Lung (tissue), 12 donors: Measurements from ENCODE around the gene ZSWIM3. TPM values are rescaled to one million over a fixed set of nuclear protein-coding genes. Genes with fewer than 3 reads are reported as not detected.

ENCODE experiments used
- ATAC-seq: fragments of 200-7000 bp; cut with Tn5 transposase; one replicate; pipeline ENCODE4 v1.9.1; 2020; ENCODE audit warnings: moderate number of reproducible peaks; ENCODE audit not compliant: insufficient read depth, low FRiP score
- DNase-seq, 3 donors: peaks; one replicate each; pipeline ENCODE4 v3.0.0-alpha.2; 2013 to 2017
- H3K27ac ChIP-seq, 2 donors: one replicate each; pipeline ENCODE4 v1.5.1; 2013; ENCODE audit warnings: mild to moderate bottlenecking in 2 of 2, moderate library complexity in 2 of 2, control low read depth in 1 of 2, inconsistent platforms in 1 of 2, low read depth in 1 of 2, low read length in 1 of 2
- H3K27me3 ChIP-seq, 3 donors: one replicate each; pipeline ENCODE4 v1.5.1; 2013; ENCODE audit warnings: low read length in 2 of 3; ENCODE audit not compliant: control insufficient read depth in 3 of 3, insufficient read depth in 3 of 3
- H3K36me3 ChIP-seq, 4 donors: one replicate each; pipeline ENCODE4 v1.5.1; 2013; ENCODE audit warnings: low read length in 4 of 4, mild to moderate bottlenecking in 1 of 4, moderate library complexity in 1 of 4; ENCODE audit not compliant: control insufficient read depth in 4 of 4, insufficient read depth in 4 of 4
- H3K4me1 ChIP-seq, 5 donors: one replicate each; pipeline ENCODE4 v1.5.1; 2013; ENCODE audit warnings: low read length in 5 of 5, mild to moderate bottlenecking in 2 of 5, moderate library complexity in 1 of 5; ENCODE audit not compliant: control insufficient read depth in 5 of 5, insufficient read depth in 5 of 5
- H3K4me3 ChIP-seq: one replicate; pipeline ENCODE4 v1.5.1; 2013; ENCODE audit warnings: mild to moderate bottlenecking, control low read depth, moderate library complexity
- H3K9ac ChIP-seq, 2 donors: one replicate each; pipeline ENCODE4 v1.5.1; 2013; ENCODE audit warnings: low read length in 2 of 2, control low read depth in 1 of 2; ENCODE audit not compliant: insufficient read depth in 1 of 2
- H3K9me3 ChIP-seq, 4 donors: one replicate each; pipeline ENCODE4 v1.5.1; 2013; ENCODE audit warnings: low read length in 3 of 4, mild to moderate bottlenecking in 1 of 4, moderate library complexity in 1 of 4; ENCODE audit not compliant: control insufficient read depth in 4 of 4, insufficient read depth in 3 of 4
- WGBS, 2 donors: extraction: QIAGEN DNeasy Blood & Tissue Kit; methylation state at CpG; one replicate each; pipeline ENCODE4 v1.1.7; 2013; 5-methylcytosine and 5-hydroxymethylcytosine counted together
- polyA plus RNA-seq, 2 donors: library from polyadenylated mRNA; stranded (reverse); fragments of 200-250 nt; gene quantifications; one replicate each; pipeline ENCODE4 v1.2.1, GENCODE V29; 2013
- total RNA-seq, 2 donors: library from RNA; depleted of rRNA in 1 of 2; stranded (reverse); fragments of >200 nt in 1 of 2; gene quantifications; one replicate each; pipeline ENCODE4 v1.2.1, GENCODE V29; 2014 to 2021
- TF ChIP-seq, protein P1 (sequence below): IDR thresholded peaks from 2 replicates; pipeline ENCODE4 v1.5.1; 2012; ENCODE audit warnings: mild to moderate bottlenecking; ENCODE audit errors: control extremely low read depth, extremely low read depth
- donor health status: control.
- donor health status: control.
- donor health status: Bipolar disorder and iron deficiency.
- donor health status: healthy.
- donor health status: DM: yes; HTN: yes; CAD: no.

The ZSWIM3 gene
- total and polyA plus RNA-seq, 4 donors: 1.7 to 5.2 (median 3.4) TPM

DNA sequence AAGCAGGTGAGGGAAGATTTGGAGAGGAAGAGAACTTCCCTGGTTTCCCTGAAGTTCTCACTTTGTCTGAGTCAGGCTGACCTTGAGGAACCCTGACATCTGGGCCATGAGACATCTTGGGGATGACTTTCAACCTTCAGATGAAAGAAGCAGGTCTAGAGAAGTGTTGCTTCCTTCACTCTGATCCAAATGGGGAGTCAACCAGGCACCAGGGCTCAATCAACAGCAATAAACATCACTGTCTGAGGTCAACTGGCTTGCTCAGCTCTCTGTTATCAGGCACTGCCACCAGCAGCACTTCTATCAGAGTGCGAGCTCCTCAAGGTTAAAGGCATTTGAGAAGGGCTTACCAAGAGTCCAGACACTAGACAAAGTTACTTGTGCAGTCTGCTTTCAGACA is 6.5 kb upstream of the ZSWIM3 start:
- H3K27me3 ChIP-seq: no peaks in the 10 kb centered on the region
- ATAC-seq (no peak), DNase-seq (no peak)
- TF ChIP-seq, protein P1, sequence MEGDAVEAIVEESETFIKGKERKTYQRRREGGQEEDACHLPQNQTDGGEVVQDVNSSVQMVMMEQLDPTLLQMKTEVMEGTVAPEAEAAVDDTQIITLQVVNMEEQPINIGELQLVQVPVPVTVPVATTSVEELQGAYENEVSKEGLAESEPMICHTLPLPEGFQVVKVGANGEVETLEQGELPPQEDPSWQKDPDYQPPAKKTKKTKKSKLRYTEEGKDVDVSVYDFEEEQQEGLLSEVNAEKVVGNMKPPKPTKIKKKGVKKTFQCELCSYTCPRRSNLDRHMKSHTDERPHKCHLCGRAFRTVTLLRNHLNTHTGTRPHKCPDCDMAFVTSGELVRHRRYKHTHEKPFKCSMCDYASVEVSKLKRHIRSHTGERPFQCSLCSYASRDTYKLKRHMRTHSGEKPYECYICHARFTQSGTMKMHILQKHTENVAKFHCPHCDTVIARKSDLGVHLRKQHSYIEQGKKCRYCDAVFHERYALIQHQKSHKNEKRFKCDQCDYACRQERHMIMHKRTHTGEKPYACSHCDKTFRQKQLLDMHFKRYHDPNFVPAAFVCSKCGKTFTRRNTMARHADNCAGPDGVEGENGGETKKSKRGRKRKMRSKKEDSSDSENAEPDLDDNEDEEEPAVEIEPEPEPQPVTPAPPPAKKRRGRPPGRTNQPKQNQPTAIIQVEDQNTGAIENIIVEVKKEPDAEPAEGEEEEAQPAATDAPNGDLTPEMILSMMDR: no peak
- H3K4me3 ChIP-seq: no peak overlapping the region
- H3K9ac ChIP-seq: no peak overlapping the region
- H3K9me3 ChIP-seq: peaks cover 0 to 6% (median 0%) of the 10 kb centered on the region in 4 donors
- peaks cover 7 to 30% (median 15%) of the 10 kb centered on the region in 4 donors for H3K36me3 ChIP-seq
- H3K4me1 ChIP-seq: peaks cover 0 to 8% (median 3%) of the 10 kb centered on the region in 5 donors
- 45 to 93% methylated on average over 1 of the region's 1 CpG for WGBS, 2 donors
- H3K27ac ChIP-seq: no peak overlapping the region

DNA sequence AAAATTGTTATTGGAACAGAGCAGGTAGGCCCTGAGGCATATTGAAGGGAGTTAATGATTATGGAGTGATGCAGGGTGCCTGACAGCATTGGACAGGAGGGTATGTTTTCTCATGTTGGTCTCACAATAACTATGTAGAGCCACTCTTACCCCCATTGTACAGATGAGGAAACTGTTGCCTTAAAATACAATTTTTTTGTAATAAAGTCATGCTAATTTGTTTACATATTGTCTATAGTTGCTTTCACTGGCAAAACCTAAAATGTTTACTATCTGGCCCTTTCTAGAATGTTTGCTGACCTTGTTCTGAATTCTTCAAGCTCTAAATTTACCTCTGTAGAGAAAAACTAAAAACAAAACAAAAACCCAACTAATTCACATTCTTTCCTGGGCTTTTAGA is 5.9 kb upstream of the ZSWIM3 start:
- no peak for ATAC-seq
- TF ChIP-seq, protein P1: no peak
- Histone ChIP-seq H3K27me3 (no peaks in the 10 kb centered on the region), H3K36me3 (peaks cover 2 to 25% (median 14%) of the 10 kb centered on the region in 4 donors), H3K4me1 (peaks cover 0 to 12% (median 8%) of the 10 kb centered on the region in 5 donors), H3K4me3 (no peak overlapping the region), H3K9ac (no peak overlapping the region), H3K9me3 (peaks cover 0 to 6% (median 0%) of the 10 kb centered on the region in 4 donors), H3K27ac (no peak overlapping the region)
- no peak for DNase-seq

DNA sequence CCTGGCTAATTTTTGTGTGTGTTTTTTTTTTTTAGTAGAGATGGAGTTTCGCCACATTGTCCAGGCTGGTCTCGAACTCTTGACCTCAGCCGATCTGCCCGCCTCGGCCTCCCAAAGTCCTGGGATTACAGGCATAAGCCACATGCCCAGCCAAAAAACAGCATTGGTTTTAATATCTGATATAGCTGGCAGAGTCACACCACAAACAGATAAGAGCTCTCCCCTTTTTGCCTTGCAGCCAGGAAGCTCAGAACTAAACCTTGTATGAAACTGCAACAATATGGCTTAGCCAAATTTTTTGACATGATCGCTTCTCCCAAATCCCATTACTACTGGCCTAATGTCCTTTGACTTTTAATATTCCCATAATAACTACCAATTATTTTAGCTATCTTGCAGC is 5.1 kb upstream of the ZSWIM3 start:
- peaks cover 2 to 19% (median 14%) of the 10 kb centered on the region in 4 donors for H3K36me3 ChIP-seq
- TF ChIP-seq, protein P1: no peak
- no peak for DNase-seq

DNA sequence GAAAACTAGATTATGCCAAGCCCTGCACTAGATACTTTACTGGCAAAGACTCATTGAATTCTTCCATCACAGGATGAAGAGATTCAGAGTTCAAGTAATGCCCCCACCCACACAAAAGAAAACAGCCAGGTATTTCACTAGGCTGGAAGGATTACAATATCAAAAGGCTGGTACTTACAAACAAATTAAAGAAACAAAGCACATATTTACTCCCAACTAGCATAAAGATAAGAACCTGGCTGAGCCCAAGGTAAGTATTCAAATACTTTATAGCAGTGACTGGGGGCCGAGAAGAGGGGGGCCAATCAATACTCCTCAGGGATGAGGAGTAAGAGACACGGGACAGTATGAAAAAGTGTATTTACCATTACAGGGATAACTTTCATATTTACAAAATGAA is 3.9 kb upstream of the ZSWIM3 start:
- H3K9ac ChIP-seq: no peak overlapping the region
- no peak for ATAC-seq
- H3K4me1 ChIP-seq: peaks cover 0 to 19% (median 15%) of the 10 kb centered on the region in 5 donors
- 83 to 95% methylated on average over 2 of the region's 2 CpGs for WGBS, 2 donors
- H3K27me3 ChIP-seq: no peaks in the 10 kb centered on the region
- no peak for DNase-seq
- H3K9me3 ChIP-seq: peaks cover 0 to 4% (median 0%) of the 10 kb centered on the region in 4 donors
- peaks cover 2 to 17% (median 10%) of the 10 kb centered on the region in 4 donors for H3K36me3 ChIP-seq
- TF ChIP-seq, protein P1: no peak
- H3K4me3 ChIP-seq: no peak overlapping the region
- H3K27ac ChIP-seq: no peak overlapping the region

More for the DNA sequence above, 5.1 kb upstream of the ZSWIM3 start:
- 96 to 99% methylated on average over 6 of the region's 6 CpGs for WGBS, 2 donors
- no peak for ATAC-seq
- Histone ChIP-seq H3K9ac (no peak overlapping the region), H3K9me3 (peaks cover 0 to 6% (median 0%) of the 10 kb centered on the region in 4 donors), H3K27me3 (no peaks in the 10 kb centered on the region), H3K4me3 (no peak overlapping the region), H3K4me1 (peaks cover 0 to 13% (median 8%) of the 10 kb centered on the region in 5 donors), H3K27ac (no peak overlapping the region)
